HEK293T (cell line): Measurements from ENCODE around the gene DROSHA.

Experiments
- CTBP1 ChIP-seq: fragments of 450-650 bp; IDR thresholded peaks from 2 replicates; pipeline ENCODE4 v1.6.1; 2016; ENCODE audit warnings: borderline replicate concordance
- ELF4 ChIP-seq: fragments of 450-650 bp; IDR thresholded peaks from 2 replicates; pipeline ENCODE4 v1.6.1; 2017; ENCODE audit warnings: antibody characterized with exemption
- FOXA1 ChIP-seq: fragments of 450-650 bp; IDR thresholded peaks from 2 replicates; pipeline ENCODE4 v1.6.1; 2016; ENCODE audit warnings: mild to moderate bottlenecking
- FOXK2 ChIP-seq: fragments of 450-650 bp; IDR thresholded peaks from 2 replicates; pipeline ENCODE4 v1.6.1; 2016; ENCODE audit warnings: mild to moderate bottlenecking
- FOXM1 ChIP-seq: fragments of 450-650 bp; IDR thresholded peaks from 2 replicates; pipeline ENCODE4 v1.6.1; 2017; ENCODE audit warnings: mild to moderate bottlenecking, borderline replicate concordance
- HDGF ChIP-seq: fragments of 450-650 bp; IDR thresholded peaks from 2 replicates; pipeline ENCODE4 v1.6.1; 2017; ENCODE audit warnings: antibody characterized with exemption, borderline replicate concordance
- L3MBTL2 ChIP-seq: fragments of 450-650 bp; conservative IDR thresholded peaks from 2 replicates; pipeline ENCODE4 v1.6.1; 2016; ENCODE audit warnings: mild to moderate bottlenecking
- SP1 ChIP-seq: fragments of 450-650 bp; IDR thresholded peaks from 2 replicates; pipeline ENCODE4 v1.6.1; 2017
- SUZ12 ChIP-seq: fragments of 450-650 bp; IDR thresholded peaks from 2 replicates; pipeline ENCODE4 v1.6.1; 2016; ENCODE audit warnings: mild to moderate bottlenecking
- TARDBP ChIP-seq: fragments of 450-650 bp; IDR thresholded peaks from 2 replicates; pipeline ENCODE4 v1.6.1; 2016
- ZNF384 ChIP-seq: fragments of 450-650 bp; IDR thresholded peaks from 2 replicates; pipeline ENCODE4 v1.6.1; 2016
- TF ChIP-seq, protein P1 (sequence below): fragments of 450-650 bp; IDR thresholded peaks from 2 replicates; pipeline ENCODE4 v1.6.1; 2016

DNA sequence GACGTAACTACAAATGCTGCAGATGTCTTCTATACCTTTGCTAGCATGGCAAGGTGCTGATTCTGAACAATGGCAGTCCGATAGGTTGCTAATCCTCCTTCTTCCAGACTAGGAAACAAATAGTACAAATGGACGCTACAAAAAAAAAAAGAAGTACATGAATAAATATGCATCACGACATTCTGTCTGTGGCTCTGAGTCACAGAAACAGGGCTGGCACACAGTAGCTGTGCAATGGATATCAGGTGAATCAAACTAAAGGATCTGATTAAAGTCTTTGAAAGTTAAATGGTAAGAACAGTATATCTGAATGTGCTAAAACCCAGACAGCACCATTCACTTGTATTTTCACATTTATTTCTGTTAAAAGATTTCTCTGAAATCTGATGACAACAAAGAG lies 96.2 kb downstream of the DROSHA start:
- TF ChIP-seq ELF4 (no peak), FOXK2 (no peak), FOXM1 (no peak), TARDBP (no peak), SP1 (no peak), FOXA1 (no peak), HDGF (no peak), CTBP1 (no peak), L3MBTL2 (no peak), SUZ12 (no peak), ZNF384 (no peak)
- TF ChIP-seq, protein P1, sequence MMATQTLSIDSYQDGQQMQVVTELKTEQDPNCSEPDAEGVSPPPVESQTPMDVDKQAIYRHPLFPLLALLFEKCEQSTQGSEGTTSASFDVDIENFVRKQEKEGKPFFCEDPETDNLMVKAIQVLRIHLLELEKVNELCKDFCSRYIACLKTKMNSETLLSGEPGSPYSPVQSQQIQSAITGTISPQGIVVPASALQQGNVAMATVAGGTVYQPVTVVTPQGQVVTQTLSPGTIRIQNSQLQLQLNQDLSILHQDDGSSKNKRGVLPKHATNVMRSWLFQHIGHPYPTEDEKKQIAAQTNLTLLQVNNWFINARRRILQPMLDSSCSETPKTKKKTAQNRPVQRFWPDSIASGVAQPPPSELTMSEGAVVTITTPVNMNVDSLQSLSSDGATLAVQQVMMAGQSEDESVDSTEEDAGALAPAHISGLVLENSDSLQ: no peak
